Inferior parietal cortex (tissue), 1 donor: ENCODE data around the gene GM2A.
A peak's percentile ranks its signal among the peaks of the same experiment; 100 is the strongest.

Source experiments
- DNase-seq: peaks from one replicate; pipeline ENCODE4 v3.0.0-alpha.2; 2016; ENCODE audit errors: extremely low spot score

Gene GM2A

DNA sequence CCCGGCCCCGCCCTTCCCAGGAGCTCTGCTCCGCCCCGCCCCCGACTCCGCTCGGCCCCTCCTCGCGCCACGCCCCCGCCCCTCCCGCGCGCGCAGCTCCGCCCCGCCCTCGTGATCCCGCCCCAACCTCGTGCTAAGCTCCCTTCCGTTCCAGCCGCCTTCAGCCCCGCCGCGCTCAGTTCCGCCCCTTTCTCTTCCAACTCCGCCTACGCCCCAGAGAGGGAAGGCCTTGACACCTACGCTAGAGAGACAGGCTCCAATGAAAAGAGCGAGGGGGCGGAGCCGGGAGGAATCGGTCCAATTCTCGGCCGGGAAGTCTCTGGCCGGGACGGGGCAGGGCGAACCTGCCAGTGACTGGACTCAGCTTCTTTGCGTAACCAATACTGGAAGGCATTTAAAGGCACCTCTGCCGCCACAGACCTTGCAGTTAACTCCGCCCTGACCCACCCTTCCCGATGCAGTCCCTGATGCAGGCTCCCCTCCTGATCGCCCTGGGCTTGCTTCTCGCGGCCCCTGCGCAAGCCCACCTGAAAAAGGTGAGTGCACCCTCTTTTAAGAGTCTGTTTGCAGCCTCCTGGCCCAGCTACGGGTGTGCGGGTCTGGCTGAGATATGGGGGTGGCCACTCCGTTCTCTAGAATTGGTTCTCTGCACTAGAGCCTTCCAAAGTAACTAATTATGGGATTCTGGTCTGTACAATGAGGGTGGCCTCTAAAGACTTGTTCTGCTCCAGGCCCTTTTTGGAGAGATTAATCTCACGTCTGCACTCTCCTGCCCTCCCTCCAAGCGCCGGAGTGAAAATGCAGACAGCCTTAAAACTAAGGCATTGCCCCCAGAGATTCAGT is at the start of gene GM2A:
TSS of gene GM2A (plus strand) at position 424 of the 843 bp plus-strand sequence. CDS start at position 456, 32 bp downstream.
- DNase-seq, result peak; percentile 99

DNA sequence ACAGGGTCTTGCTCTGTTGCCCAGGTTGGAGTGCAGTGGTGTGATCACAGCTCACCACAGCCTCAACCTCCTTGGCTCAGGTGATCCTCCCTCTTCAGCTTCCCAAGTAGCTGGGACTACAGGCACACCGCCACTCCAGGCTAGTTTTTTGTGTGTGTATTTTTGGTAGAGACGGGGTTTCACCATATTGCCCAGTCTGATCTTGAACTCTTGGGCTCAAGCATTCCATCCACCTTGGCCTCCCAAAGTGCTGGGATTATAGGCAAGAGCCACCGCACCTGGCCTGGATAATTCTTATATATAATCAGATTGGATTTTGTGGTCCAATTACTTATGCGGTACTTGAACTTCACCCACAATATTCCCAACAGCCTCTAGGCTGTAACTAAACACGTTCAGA is 48.9 kb upstream of the GM2A start:
- no peak for DNase-seq

DNA sequence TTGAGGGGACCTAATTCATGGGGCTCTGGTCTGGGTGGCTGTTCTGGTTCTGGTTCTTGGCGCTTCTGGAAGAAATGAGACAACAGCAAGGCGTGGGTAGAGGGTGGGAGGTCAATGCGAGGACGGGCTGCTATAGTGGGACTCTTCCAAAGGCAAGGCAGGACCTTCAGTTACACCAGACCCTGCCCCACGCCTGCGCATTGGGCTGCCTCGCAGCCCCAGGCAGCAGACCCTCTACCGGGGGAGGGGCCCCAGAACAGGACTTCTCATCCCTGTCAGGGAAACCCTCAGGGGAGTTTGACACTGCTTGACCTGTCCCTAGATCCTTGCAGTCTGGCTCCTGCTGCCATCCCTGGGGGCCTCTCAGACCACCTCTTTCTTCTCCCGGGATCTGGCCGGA is 47.6 kb upstream of the GM2A start:
- DNase-seq, result no peak

DNA sequence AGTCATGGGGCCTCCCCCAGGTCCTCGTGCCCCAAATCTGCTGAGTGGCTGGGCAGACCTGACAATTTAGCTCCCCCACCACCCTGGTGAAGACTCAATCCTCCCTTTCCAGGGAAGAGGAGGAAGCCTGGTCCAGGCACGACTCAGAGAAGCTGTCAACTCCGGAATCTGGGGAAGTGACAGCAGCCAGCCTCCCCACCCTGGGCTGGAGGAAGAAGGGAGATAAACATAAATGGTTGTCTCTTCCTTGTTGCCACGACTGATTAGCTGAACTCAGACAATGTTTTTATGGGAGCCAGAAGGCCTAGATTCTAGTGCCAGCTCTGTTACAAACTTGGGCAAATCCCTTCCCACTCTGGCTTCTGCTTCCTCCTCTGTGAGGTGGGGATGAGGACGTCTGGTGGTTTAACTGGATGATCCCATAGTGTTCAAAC is 44.5 kb upstream of the GM2A start:
- DNase-seq, result no peak

DNA sequence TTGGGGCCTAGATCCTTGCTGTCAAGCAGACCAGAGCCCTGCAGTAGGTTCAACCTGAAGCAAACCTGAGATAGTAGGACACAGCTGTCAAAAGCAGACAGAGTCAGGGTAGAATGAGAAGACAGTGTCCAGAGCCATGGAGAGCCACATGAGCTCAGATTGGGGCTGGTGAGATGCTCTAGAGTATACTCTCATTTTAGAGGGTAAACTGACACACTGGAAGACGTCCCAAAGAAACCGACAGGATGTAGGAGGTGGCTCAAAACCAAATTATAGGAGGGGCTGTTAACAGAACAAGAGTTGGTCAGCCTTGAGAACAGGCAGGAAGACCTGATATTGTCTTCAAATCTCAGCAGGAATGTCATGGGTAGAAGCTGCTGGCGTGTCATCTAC is 40.6 kb upstream of the GM2A start:
- DNase-seq, result no peak

GRCh38 chr5:151213803-151214613 is 39.0 kb upstream of the GM2A start:
- DNase-seq, result peak; percentile 27

- DNase-seq, result no peak
Observed at GRCh38 chr5:151214614-151215545, 38.1 kb upstream of the GM2A start.

GRCh38 chr5:151215546-151215880 is 37.5 kb upstream of the GM2A start:
- no peak for DNase-seq

DNA sequence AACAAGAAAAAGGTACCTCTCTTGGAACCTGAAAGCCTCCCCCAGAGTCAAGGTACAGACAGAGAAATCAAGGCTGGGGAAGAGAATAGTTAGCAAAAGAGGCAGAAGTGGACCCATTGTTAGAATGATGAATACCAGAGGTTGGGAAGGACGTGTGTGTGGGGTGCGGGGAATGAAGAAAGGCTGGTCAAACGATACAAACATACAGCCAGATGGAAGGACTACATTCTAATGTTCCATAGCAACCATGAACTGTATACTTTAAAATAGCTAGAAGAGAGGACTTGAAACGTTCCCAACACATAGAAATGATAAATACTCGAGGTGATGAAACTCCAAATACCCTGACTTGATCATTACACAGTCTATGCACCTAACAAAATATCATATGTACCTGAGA is 36.2 kb upstream of the GM2A start:
- DNase-seq, result no peak

GRCh38 chr5:151218177-151218576 is 34.8 kb upstream of the GM2A start:
- DNase-seq, result no peak

DNA sequence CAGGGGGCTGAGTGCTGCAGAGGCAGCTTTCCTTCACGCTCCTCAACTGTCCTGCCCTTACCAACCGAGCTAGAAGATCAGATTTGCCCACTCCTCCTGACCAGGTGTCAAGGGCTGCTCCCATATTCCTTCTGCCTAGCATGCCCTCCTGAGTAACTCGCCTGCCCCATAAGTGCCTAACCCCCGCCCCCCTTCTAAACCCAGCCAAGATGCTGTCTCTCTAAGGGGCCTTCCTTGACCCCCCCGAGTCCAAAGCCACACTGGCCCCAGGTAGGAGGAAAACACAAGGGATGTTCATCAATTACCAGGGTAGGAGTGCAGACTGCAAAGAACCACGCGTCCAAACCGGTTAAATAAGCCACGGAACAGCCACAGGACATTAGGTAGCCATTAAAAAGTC is 33.8 kb upstream of the GM2A start:
- DNase-seq, result no peak

GRCh38 chr5:151219789-151220188 is 33.2 kb upstream of the GM2A start:
- no peak for DNase-seq

- no peak for DNase-seq
Observed at GRCh38 chr5:151221574-151221973, 31.4 kb upstream of the GM2A start.

DNA sequence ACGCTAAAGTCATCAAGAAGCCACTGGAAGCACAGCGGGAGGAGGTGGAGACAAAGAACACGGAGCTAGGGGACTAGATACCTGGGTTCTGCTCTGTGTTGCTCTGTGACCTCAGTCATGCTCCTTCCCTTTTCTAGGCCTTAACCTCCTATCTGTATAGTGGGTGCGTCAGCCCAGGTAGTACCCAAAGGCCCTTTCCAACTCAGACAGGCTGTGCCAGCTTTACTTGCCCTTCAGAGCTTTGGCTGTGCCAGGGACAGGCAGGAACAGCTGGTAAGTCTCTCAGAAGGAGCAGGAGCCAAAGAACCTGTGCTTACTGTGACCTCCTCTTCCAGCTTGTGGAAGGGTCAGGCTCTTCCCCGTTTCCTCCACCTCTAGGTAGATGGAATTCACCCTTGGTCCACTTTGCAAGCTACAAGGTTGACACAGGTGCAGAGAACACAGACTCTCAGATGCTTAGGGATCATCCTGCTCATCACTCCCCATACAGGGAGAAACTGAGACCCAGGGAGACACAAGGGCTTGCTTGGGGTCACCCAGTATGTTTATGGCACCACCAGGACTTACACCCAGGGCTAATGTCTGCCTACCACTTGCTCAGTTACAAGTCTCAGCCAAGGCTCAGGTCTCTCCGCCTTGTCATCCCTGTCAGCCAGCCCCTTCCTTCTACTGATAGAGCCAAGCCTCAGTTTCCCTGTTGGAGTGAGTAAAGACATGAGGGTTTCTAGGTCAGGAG is 30.8 kb upstream of the GM2A start:
- no peak for DNase-seq

DNA sequence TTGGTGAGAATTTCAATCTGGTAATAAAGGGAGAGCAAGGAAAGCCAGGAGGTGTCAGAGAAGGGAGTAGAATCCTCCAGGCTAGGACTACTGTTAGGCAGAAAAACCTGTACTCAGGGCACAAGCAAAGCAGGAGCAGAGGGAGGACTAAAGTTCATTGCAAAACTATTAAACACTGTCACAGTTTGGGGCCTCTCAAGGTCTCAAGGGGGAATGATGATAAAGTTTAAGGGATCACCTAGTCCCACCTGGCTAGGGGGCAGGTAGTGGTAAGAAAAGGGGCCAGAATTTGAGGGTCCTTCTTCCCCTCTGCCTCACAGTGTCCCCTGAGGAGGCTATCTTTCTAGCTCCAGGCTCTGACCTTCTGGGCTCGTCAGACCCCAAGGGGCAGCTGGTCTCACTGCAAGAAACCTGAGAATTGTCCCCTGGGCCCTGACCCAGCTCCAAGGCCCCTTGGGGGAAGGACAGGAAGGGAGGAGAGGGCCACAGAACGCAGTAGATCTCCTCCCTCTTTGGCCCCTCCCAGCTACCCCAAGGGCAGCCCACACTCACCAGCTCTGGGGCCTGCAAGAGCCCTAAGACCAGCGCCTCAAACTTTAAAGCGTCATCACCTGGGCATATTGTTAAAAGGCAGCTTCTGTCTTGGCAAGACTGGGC is 30.1 kb upstream of the GM2A start:
- DNase-seq, result no peak

DNA sequence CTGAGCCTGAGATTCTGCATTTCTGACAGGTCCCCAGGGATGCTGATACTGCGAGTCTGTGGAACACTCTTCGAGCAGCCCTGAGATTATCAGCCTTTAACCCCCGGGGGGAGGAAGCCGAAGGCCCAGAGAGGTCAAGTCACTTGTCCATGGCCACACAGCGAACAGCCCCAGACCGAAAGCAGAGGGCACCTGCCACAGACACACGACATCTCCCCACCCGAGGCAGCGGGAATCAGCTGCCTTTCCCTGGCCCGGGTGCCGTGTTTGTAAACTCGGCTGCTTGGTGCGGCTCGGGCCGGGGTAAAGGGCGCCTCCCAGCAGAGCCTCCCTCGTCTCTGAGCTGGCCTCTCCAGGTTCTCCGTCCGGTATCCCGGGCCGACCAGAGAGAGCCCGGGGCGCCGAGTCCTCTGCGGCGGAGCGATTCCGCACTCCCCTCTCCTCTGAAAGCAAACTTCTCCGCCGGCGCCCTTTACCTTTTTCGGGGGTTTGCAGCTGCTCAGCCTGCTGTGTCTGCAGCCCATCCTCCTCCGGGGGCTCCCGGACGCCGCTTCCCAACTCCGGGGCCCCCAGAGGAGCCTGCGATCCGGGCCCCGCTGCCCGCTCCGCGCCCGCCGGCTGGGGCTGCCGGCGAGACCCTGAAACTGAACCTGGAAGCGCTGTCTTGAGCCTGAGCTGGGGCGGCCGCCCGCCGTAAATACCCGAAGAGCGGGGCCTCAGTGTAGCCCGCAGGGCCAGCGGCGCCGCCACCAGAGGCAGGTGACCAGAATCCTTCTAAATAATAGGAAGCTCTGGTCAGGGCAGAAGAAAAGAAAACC is 29.3 kb upstream of the GM2A start, which contains the start of gene CCDC69:
TSS of gene CCDC69 (minus strand) at position 646 of the 818 bp plus-strand sequence. CDS start at position 524, 122 bp downstream.
- peak; percentile 44 for DNase-seq

DNA sequence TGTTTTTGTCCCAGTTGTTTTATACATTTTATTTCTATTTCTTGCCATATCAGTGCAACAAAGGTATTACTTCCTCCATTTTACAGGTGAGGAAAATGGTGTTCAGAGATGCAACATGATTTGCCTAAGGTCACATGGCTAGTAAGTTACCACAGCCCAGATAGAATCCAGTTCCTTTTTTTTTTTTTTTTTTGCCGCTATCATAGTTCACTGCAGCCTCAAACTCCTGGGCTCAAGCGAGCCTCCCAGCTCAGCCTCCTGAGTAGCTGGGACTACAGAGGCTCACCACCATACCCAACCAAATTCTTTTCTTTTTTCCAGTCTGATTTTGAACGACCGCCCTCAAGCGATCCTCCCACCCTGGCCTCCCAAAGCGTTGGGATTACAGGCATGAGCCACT is 28.6 kb upstream of the GM2A start:
- no peak for DNase-seq

GRCh38 chr5:151225071-151225470 is 27.9 kb upstream of the GM2A start:
- DNase-seq, result no peak

DNA sequence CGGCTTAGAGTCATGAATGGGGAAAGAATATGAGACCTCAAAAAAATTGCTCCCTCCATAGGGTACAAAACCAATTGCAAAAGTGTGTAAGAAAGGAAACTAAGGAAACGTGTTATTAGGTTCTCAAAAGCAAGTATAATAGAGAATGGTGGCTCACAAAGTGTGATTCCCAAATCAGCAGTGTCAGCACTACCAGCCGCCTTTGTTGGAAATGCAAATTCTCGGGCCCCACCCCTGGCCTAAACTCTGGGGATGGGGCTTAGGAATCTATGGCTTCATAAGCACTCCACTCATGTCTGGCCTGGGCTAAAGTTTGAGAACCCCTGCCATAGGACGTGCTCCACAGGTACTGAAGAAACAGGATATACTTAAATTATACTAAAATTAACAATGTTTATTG is 27.5 kb upstream of the GM2A start:
- no peak for DNase-seq
